Nephron progenitor cell (in vitro differentiated cells): Measurements from ENCODE around the gene ACHE.

ENCODE experiments used
- DNase-seq: peaks from one replicate; pipeline ENCODE4 v3.0.0; 2021
- H3K27ac Mint-ChIP-seq: 2 replicates; pipeline ENCODE4 v1.8.0; 2021; ENCODE audit warnings: mild to moderate bottlenecking, moderate library complexity, mixed read lengths
- H3K27me3 Mint-ChIP-seq: 2 replicates; pipeline ENCODE4 v1.8.0; 2021; ENCODE audit warnings: mild to moderate bottlenecking, low read depth, mixed read lengths; ENCODE audit not compliant: poor library complexity
- H3K36me3 Mint-ChIP-seq: 2 replicates; pipeline ENCODE4 v1.8.0; 2021; ENCODE audit warnings: low read depth, mixed read lengths
- H3K4me1 Mint-ChIP-seq: 2 replicates; pipeline ENCODE4 v1.8.0; 2021; ENCODE audit warnings: mixed read lengths
- H3K4me3 Mint-ChIP-seq: 2 replicates; pipeline ENCODE4 v1.8.0; 2021; ENCODE audit warnings: mild to moderate bottlenecking, moderate library complexity, mixed read lengths
- H3K9me3 Mint-ChIP-seq: 2 replicates; pipeline ENCODE4 v1.8.0; 2021; ENCODE audit warnings: mild to moderate bottlenecking, moderate library complexity, mixed read lengths
- CTCF ChIP-seq: fragments of 200-600 bp; sonication (generic); IDR thresholded peaks from 2 replicates; pipeline ENCODE4 v1.5.0; 2021; ENCODE audit warnings: antibody characterized with exemption

The ACHE gene

GRCh38 chr7:100893910-100894721, 1.6 kb downstream of the ACHE start:
- no peaks in the 10 kb centered on the region for H3K36me3 Mint-ChIP-seq
- no peaks in the 10 kb centered on the region for H3K9me3 Mint-ChIP-seq
- TF ChIP-seq CTCF = no peak
- H3K4me3 Mint-ChIP-seq = peak overlapping the region; percentile 70
- H3K4me1 Mint-ChIP-seq = peaks cover 41% of the 10 kb centered on the region
- H3K27me3 Mint-ChIP-seq = peaks cover 38% of the 10 kb centered on the region
- H3K27ac Mint-ChIP-seq = no peak overlapping the region
- DNase-seq = no peak

GRCh38 chr7:100893318-100893895, 2.3 kb downstream of the ACHE start:
- Mint-ChIP-seq H3K9me3 (no peaks in the 10 kb centered on the region), H3K4me1 (peaks cover 45% of the 10 kb centered on the region), H3K4me3 (peak overlapping the region; percentile 49), H3K27me3 (peaks cover 30% of the 10 kb centered on the region), H3K27ac (no peak overlapping the region), H3K36me3 (peaks cover 2% of the 10 kb centered on the region)
- no peak for TF ChIP-seq CTCF
- DNase-seq = no peak

- H3K36me3 Mint-ChIP-seq = peaks cover 10% of the 10 kb centered on the region
- H3K9me3 Mint-ChIP-seq = no peaks in the 10 kb centered on the region
- H3K4me3 Mint-ChIP-seq = peak overlapping the region; percentile 90
- peaks cover 23% of the 10 kb centered on the region for H3K27me3 Mint-ChIP-seq
- peaks cover 53% of the 10 kb centered on the region for H3K4me1 Mint-ChIP-seq
- DNase-seq = no peak
- TF ChIP-seq CTCF = no peak
- no peak overlapping the region for H3K27ac Mint-ChIP-seq
Observed at GRCh38 chr7:100892364-100893317, 3.0 kb downstream of the ACHE start.

- peaks cover 17% of the 10 kb centered on the region for H3K27me3 Mint-ChIP-seq
- H3K4me1 Mint-ChIP-seq = peaks cover 62% of the 10 kb centered on the region
- no peak for DNase-seq
- H3K4me3 Mint-ChIP-seq = peak overlapping the region; percentile 90
- peak overlapping the region; percentile 3 for H3K27ac Mint-ChIP-seq
- no peaks in the 10 kb centered on the region for H3K9me3 Mint-ChIP-seq
- TF ChIP-seq CTCF = no peak
- peaks cover 19% of the 10 kb centered on the region for H3K36me3 Mint-ChIP-seq
Observed at GRCh38 chr7:100891568-100892247, 4.0 kb downstream of the ACHE start.

- peak overlapping the region; percentile 97 for H3K27ac Mint-ChIP-seq
- H3K27me3 Mint-ChIP-seq = peaks cover 10% of the 10 kb centered on the region
- peak; percentile 35 for DNase-seq
- no peaks in the 10 kb centered on the region for H3K9me3 Mint-ChIP-seq
- TF ChIP-seq CTCF = no peak
- peaks cover 27% of the 10 kb centered on the region for H3K36me3 Mint-ChIP-seq
- H3K4me1 Mint-ChIP-seq = peaks cover 65% of the 10 kb centered on the region
- peak overlapping the region; percentile 90 for H3K4me3 Mint-ChIP-seq
Observed at GRCh38 chr7:100890653-100891567, 4.8 kb downstream of the ACHE start.
